NCI-H2171 treated with DMSO at 0.1 percent for 48 hours (cell line): ENCODE data around the gene ABCC2.
"Not testable (repeated sequence)": the region's sequence is repeated elsewhere in the genome, so short reads cannot be mapped to it uniquely, and the experiment has no call there.

Source experiments
- DNase-seq: peaks from one replicate; lab custom pipeline; 2025; lab: John Stamatoyannopoulos, UW

The ABCC2 gene

GRCh38 chr10:99782447-99783286 is at the start of gene ABCC2:
ABCC2 (plus strand) TSS chr10:99782640; CDS start chr10:99782845, 205 bp downstream.
- no peak for DNase-seq

GRCh38 chr10:99733366-99733765 is 49.1 kb upstream of the ABCC2 start:
- DNase-seq, result no peak

- not testable (repeated sequence) for DNase-seq
Measured at GRCh38 chr10:99734111-99734510, 48.3 kb upstream of the ABCC2 start.

GRCh38 chr10:99740260-99740659 is 42.2 kb upstream of the ABCC2 start:
- no peak for DNase-seq

- no peak for DNase-seq
Measured at GRCh38 chr10:99740933-99741559, 41.4 kb upstream of the ABCC2 start.

- no peak for DNase-seq
Measured at GRCh38 chr10:99742254-99742653, 40.2 kb upstream of the ABCC2 start.

GRCh38 chr10:99742701-99743100 is 39.7 kb upstream of the ABCC2 start:
- no peak for DNase-seq

- no peak for DNase-seq
Measured at GRCh38 chr10:99743841-99744240, 38.6 kb upstream of the ABCC2 start.

- DNase-seq, result not testable (repeated sequence)
Measured at GRCh38 chr10:99746166-99746565, 36.3 kb upstream of the ABCC2 start.

GRCh38 chr10:99748823-99749451 is 33.5 kb upstream of the ABCC2 start:
- no peak for DNase-seq

GRCh38 chr10:99750641-99751040 is 31.8 kb upstream of the ABCC2 start:
- no peak for DNase-seq

- no peak for DNase-seq
Measured at GRCh38 chr10:99754670-99755069, 27.8 kb upstream of the ABCC2 start.

GRCh38 chr10:99756159-99756558 is 26.3 kb upstream of the ABCC2 start:
- no peak for DNase-seq

- DNase-seq, result no peak
Measured at GRCh38 chr10:99758211-99758891, 24.1 kb upstream of the ABCC2 start.

GRCh38 chr10:99760321-99760720 is 22.1 kb upstream of the ABCC2 start:
- no peak for DNase-seq

GRCh38 chr10:99761365-99761764 is 21.1 kb upstream of the ABCC2 start:
- DNase-seq, result no peak

GRCh38 chr10:99765672-99766301 is 16.7 kb upstream of the ABCC2 start:
- no peak for DNase-seq

GRCh38 chr10:99766302-99766681 is 16.1 kb upstream of the ABCC2 start:
- DNase-seq, result no peak

- DNase-seq, result no peak
Measured at GRCh38 chr10:99767901-99768300, 14.5 kb upstream of the ABCC2 start.

- DNase-seq, result no peak
Measured at GRCh38 chr10:99768556-99768955, 13.9 kb upstream of the ABCC2 start.

- DNase-seq, result no peak
Measured at GRCh38 chr10:99769706-99770105, 12.7 kb upstream of the ABCC2 start.
